Activated T-cell treated with anti-CD3 and anti-CD28 coated beads, Interleukin-2, amount 50 U/mL, for 72 hours (primary cell): ENCODE data around the gene FAM210A. TPM values are rescaled to one million over a fixed set of nuclear protein-coding genes. Genes with fewer than 3 reads are reported as not detected.
A peak's percentile ranks its signal among the peaks of the same experiment; 100 is the strongest.
"Not testable (repeated sequence)": the region's sequence is repeated elsewhere in the genome, so short reads cannot be mapped to it uniquely, and the experiment has no call there.

Experiments
- ATAC-seq, 2 donors: fragments of 150-1000 bp; cut with Tn5 transposase; replicated peaks in 1 of 2; 2 replicates each; pipeline ENCODE4 v1.10.0; 2021; ENCODE audit warnings: moderate library complexity in 2 of 2, mild to moderate bottlenecking in 1 of 2
- DNase-seq, 2 donors: peaks; one replicate each; pipeline ENCODE4 v3.0.0; 2021 to 2022; ENCODE audit warnings: mixed read lengths in 1 of 2
- H3K27ac Mint-ChIP-seq: one replicate; pipeline ENCODE4 v1.8.0; 2022; ENCODE audit warnings: mild to moderate bottlenecking, moderate library complexity, mixed read lengths
- H3K27me3 Mint-ChIP-seq: one replicate; pipeline ENCODE4 v1.8.0; 2022; ENCODE audit warnings: low read depth, mixed read lengths
- H3K36me3 Mint-ChIP-seq, 2 donors: one replicate each; pipeline ENCODE4 v1.8.0; 2022; ENCODE audit warnings: mixed read lengths in 2 of 2, mild to moderate bottlenecking in 1 of 2; ENCODE audit not compliant: insufficient read depth in 2 of 2
- H3K4me1 Mint-ChIP-seq: one replicate; pipeline ENCODE4 v1.8.0; 2022; ENCODE audit warnings: low read depth, mixed read lengths
- H3K4me3 Mint-ChIP-seq, 2 donors: one replicate each; pipeline ENCODE4 v1.8.0; 2022; ENCODE audit warnings: mild to moderate bottlenecking in 2 of 2, mixed read lengths in 2 of 2, moderate library complexity in 2 of 2
- H3K9me3 Mint-ChIP-seq, 2 donors: one replicate each; pipeline ENCODE4 v1.8.0; 2022; ENCODE audit warnings: mixed read lengths in 2 of 2
- total RNA-seq, 2 donors: library from RNA; stranded (reverse); gene quantifications; one replicate each; pipeline ENCODE4 v1.2.3, GENCODE V29; 2022

Gene FAM210A
- total RNA-seq, 2 donors from 2014 or later = 20.3 to 20.5 TPM

DNA sequence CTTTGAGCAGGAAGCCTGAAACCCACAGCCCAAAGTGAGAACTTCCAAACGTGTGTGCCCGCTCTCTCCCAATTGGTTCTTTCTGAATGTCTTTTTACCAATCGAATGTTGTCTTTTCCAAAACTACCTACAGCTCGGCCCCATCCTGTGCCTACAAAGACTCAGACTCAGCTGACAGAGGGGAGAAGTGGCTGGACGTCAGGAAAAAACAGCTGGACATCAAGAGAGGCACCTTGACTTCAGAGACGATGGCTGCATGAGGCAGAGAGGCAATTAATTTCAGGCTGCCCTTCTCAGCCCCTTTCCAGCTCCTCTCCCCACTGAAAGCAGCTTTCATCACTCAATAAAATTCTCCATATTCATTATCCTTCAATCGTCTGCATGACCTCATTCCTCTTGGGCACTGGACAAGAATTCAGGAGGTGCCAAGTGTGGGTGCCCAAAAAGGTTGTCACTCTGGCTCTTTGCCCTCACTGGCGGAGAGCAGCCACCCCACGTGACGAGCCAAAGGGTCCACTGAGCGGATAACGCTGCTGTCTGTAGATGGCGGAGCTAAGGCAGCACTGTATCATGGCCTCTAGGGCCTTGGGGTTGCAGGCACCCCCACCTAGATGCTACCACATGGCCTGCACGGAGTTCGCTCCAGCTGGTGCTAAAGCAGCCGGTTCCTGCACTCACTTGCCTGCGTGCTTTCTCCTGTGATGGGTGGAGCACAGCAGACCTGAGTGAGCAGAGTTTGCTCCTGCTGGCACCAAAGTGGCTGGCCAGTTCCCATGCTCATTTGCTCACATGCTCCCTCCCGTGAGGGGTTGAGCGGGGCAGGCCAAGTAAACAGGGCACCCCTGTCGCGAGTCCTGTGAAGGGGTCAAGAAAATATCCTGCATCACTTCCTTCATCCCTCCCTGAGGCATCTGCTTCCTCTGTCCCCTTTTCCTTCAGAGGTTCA, 37.9 kb downstream of the FAM210A start:
- DNase-seq = no peak
- Mint-ChIP-seq H3K4me3 (no peak overlapping the region), H3K27me3 (no peaks in the 10 kb centered on the region), H3K27ac (no peak overlapping the region), H3K9me3 (peaks cover 0 to 5% of the 10 kb centered on the region in 2 donors), H3K4me1 (peaks cover 15% of the 10 kb centered on the region), H3K36me3 (peaks cover 7 to 15% of the 10 kb centered on the region in 2 donors)
- no peak for ATAC-seq

DNA sequence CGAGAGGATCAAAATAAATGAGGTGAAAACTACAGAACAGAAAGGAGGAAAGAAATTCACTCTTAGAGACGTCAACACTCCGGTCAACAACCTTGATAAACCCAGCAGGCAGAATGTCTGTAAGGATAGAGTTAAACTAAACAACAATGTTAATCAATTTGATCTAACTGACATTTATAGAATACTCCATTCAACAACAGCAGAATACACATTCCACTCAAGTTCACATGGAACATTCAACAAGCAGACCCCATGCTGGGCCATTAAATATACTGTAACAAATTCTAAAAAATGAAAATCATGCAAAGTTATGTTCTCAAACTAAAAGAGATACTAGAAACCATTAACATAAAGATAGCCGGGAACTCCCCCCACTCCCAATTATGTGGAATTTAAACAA, 41.8 kb downstream of the FAM210A start:
- Mint-ChIP-seq H3K4me1 (peaks cover 5% of the 10 kb centered on the region), H3K27ac (no peak overlapping the region), H3K9me3 (no peaks in the 10 kb centered on the region), H3K4me3 (no peak overlapping the region), H3K27me3 (no peaks in the 10 kb centered on the region), H3K36me3 (peaks cover 2 to 3% of the 10 kb centered on the region in 2 donors)
- no peak for DNase-seq
- ATAC-seq = no peak

DNA sequence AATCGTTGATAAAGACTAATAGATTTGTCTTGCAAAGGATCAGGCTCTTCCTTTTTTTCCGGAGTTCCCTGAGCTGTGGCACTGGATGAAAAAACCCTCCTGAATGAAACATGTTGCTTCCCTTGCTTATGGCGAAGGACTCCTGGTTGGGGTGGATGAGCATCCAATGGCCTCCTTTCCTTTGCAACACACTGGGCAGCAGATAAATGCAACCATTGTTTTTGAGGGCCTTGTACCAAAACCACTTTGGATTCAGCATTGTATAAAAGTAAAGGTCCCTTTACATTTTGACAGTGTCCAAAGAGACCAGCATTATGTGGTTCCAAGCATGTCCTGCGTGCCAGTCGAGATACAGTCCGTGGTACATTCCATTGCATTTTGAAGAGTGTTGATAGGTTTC, 44.7 kb downstream of the FAM210A start:
- Mint-ChIP-seq H3K4me3 (no peak overlapping the region), H3K27me3 (no peaks in the 10 kb centered on the region), H3K9me3 (no peaks in the 10 kb centered on the region), H3K27ac (no peak overlapping the region), H3K4me1 (peaks cover 14% of the 10 kb centered on the region), H3K36me3 (peaks cover 0 to 3% of the 10 kb centered on the region in 2 donors)
- ATAC-seq = no peak
- DNase-seq = no peak

DNA sequence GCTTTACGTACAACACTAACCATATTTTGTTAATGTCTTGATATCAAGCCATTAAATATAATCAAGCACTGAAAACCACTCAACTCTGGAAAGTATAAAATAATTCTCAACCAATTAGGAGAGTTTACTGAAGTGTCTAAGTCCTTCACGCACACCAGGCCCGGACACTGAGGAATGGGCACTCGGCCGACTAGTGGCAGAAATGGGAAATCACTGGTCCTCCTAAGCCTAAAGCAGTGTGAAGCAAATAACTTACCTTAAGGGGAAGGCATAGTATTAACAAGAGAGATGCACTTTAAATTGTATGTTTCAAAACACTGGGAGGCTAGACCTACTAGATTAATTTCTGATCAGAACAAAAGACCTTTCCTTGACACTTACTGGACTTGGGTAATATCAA, 45.7 kb downstream of the FAM210A start:
- Mint-ChIP-seq H3K9me3 (no peaks in the 10 kb centered on the region), H3K27ac (no peak overlapping the region), H3K4me3 (no peak overlapping the region), H3K36me3 (peaks cover 0 to 3% of the 10 kb centered on the region in 2 donors), H3K4me1 (peaks cover 14% of the 10 kb centered on the region), H3K27me3 (no peaks in the 10 kb centered on the region)
- DNase-seq (no peak), ATAC-seq (no peak)

DNA sequence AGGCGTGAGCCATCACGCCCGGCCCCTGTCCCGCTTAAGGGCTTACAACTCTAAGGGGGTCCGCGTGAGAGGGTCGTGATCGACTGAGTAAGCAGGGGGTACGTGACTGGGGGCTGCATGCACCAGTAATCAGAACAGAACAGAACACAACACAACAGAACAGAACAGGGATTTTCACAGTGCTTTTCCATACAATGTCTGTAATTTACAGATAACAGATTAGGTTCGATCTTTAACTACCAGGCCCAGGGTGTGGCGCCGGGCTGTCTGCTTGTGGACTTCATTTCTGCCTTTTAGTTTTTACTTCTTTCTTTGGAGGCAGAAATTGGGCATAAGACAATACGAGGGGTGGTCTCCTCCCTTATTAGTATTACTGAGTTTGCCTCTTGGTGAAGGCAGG, 49.0 kb downstream of the FAM210A start:
- not testable (repeated sequence) for H3K27ac Mint-ChIP-seq, ATAC-seq, H3K27me3 Mint-ChIP-seq, H3K36me3 Mint-ChIP-seq, DNase-seq, H3K9me3 Mint-ChIP-seq, H3K4me3 Mint-ChIP-seq
- peaks cover 14% of the 10 kb centered on the region for H3K4me1 Mint-ChIP-seq

DNA sequence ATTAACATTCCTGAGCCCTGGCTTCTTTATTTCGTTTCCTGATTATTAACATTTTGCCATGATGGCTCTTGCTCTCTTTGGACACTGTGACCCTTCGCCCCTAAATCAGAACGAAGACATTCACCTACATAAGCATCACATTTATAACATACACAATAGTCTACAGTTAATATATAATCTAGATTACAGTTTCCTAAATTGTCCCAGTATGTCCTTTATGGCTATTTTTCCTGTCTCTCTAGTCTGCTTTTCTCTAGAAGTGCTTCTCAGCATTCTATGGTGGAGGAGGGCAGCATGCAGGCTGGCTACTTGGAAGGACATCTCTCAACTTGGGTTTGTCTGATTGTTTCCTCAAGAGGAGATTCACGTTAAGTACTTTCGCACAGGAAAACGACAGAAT, 49.9 kb downstream of the FAM210A start:
- ATAC-seq = no peak

DNA sequence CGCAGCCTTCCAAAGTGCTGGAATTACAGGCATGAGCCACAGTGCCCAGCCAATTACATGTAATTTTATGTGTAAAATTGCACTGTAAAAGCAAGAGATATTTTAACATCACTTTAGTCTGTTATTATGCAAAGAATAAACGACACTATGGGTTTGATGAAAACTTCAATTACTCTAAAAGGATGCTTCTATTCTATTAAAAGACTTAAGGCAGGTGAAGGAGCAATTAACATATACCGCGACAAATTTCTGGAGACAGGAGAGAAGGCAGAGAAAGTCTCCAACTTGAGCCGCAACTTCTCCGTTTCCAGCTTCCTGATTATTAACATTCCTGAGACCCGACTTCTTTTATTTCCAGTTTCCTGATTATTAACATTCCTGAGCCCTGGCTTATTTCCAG, 53.7 kb downstream of the FAM210A start:
- H3K9me3 Mint-ChIP-seq = no peaks in the 10 kb centered on the region
- no peaks in the 10 kb centered on the region for H3K27me3 Mint-ChIP-seq
- no peak overlapping the region for H3K27ac Mint-ChIP-seq
- H3K4me3 Mint-ChIP-seq = no peak overlapping the region
- H3K36me3 Mint-ChIP-seq = peaks cover 2 to 6% of the 10 kb centered on the region in 2 donors
- no peak for DNase-seq
- peaks cover 4% of the 10 kb centered on the region for H3K4me1 Mint-ChIP-seq
- no peak for ATAC-seq

More for the DNA sequence above, 49.9 kb downstream of the FAM210A start:
- H3K27ac Mint-ChIP-seq = peak overlapping the region; percentile 54
- no peaks in the 10 kb centered on the region for H3K36me3 Mint-ChIP-seq
- DNase-seq = no peak
- no peaks in the 10 kb centered on the region for H3K9me3 Mint-ChIP-seq
- no peaks in the 10 kb centered on the region for H3K27me3 Mint-ChIP-seq
- H3K4me3 Mint-ChIP-seq = no peak overlapping the region
- peaks cover 14% of the 10 kb centered on the region for H3K4me1 Mint-ChIP-seq

DNA sequence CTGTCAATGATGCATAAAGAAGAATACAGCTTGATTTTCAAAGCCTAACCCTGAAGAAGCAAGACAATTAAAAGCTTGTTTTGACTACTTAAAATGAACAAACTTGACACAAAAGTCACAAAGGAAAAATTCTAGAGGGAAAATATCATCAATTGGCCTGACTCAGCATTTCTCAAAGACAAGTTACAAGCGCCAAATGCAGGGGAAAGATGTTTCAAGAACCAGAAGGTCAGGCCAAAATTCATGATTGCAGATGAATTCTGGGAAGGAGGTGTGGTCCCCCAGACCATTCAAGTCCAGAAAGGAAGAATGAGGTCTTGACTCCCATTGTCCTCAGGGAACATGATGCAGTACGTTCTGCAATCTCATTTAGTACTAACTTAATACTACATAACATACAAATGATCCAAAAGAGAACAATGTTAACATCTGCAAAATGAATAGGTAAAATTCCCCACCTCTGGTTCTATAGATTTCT, 64.5 kb downstream of the FAM210A start:
- Mint-ChIP-seq H3K27ac (no peak overlapping the region), H3K27me3 (no peaks in the 10 kb centered on the region), H3K36me3 (no peaks in the 10 kb centered on the region), H3K4me3 (no peak overlapping the region), H3K4me1 (no peaks in the 10 kb centered on the region), H3K9me3 (no peaks in the 10 kb centered on the region)
- DNase-seq (no peak), ATAC-seq (no peak)

DNA sequence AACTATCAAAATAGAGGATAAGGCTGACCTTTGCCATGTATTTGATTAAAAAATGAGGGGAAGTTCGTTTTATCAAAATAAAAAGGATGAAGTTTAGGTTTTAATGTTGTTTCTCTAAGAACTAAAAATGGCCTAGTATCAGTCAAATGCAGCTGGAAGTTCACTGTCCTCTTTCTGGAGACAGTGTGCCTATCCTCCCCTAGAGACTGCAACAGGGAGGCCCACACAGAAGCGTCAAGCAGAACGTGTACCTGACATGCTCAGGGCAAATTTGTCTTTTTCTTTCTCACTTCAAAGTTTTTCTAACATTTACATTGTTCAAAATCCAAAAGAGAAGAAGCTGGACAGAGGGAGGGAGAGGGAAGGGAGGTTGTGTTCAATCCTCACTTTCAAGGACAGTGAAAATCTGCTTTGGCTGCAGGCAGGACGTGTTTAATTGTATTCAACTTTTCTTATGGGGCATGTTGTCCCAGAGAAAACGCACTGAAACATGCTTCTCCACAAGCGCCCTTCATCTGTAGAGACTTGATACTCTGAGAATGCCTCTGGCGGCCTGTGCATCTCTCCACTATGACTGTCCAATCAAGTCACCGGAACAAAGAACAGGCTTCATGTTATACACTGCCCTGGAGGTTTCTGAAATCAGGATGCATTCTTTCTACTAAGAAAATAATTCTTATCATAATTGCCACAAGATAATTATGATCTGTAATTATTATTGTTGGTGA, 65.1 kb downstream of the FAM210A start:
- Mint-ChIP-seq H3K27ac (no peak overlapping the region), H3K9me3 (no peaks in the 10 kb centered on the region), H3K4me3 (no peak overlapping the region), H3K4me1 (no peaks in the 10 kb centered on the region), H3K36me3 (no peaks in the 10 kb centered on the region), H3K27me3 (no peaks in the 10 kb centered on the region)
- DNase-seq = no peak
- ATAC-seq = no peak

DNA sequence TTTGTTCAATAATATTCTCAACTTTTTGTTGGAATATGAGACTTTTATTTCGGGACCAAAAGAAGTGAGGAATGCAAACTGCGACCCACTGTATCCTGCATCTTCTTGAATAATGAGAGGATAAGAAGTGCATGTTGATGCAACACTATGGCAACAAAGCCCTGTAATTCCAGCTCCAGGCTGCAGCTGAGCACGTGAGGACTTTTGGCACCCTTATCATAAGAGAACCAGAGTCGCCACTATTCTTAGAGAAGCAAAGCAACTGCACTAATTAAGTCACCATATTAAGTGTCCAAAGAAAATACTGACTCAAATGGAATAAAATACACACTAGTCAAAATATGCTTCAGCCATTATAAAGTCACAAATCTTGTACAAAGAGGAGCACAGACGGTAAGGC, 65.8 kb downstream of the FAM210A start:
- DNase-seq = no peak
- no peak overlapping the region for H3K4me3 Mint-ChIP-seq
- no peaks in the 10 kb centered on the region for H3K9me3 Mint-ChIP-seq
- no peak for ATAC-seq
- no peaks in the 10 kb centered on the region for H3K27me3 Mint-ChIP-seq
- no peak overlapping the region for H3K27ac Mint-ChIP-seq
- no peaks in the 10 kb centered on the region for H3K4me1 Mint-ChIP-seq
- H3K36me3 Mint-ChIP-seq = no peaks in the 10 kb centered on the region

DNA sequence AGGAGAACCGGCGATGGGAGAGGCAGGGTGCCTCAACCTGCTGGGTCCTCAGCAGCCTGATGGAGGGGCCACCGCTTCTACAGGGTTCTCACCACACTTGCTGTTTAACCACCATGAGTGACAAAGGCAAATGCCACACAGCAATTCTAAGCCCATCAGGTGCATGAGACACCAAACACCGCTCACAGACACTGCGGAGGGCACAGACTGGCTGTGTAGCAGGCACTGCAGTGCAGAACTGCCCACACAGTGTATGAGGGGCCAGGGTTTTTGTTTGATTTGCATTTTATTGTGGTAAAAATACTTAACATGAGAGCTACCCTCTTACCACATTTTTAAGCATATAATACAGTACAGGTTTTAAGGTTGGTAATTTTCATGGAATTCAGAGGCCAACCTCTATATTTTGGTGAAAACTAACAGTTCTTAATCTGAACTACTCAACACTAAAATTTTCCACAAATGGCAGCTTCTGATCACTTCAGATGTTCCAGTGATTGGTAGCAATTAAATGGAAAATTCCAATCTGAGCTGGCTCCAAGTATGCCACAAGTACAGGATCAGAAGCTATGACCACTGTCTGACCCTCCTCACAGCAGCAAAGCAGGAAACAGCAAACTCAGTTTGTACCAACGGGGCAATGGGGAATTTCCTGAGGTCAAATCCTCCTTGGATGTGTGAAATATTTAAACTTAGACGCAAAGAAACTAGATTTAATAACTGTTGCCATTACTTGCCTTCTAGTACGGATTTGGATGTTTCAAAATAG, 67.7 kb downstream of the FAM210A start:
- Mint-ChIP-seq H3K9me3 (no peaks in the 10 kb centered on the region), H3K4me3 (no peak overlapping the region), H3K27me3 (no peaks in the 10 kb centered on the region), H3K4me1 (no peaks in the 10 kb centered on the region), H3K27ac (no peak overlapping the region), H3K36me3 (no peaks in the 10 kb centered on the region)
- DNase-seq (no peak), ATAC-seq (peak in 1 of 2 donors; percentile 29)

DNA sequence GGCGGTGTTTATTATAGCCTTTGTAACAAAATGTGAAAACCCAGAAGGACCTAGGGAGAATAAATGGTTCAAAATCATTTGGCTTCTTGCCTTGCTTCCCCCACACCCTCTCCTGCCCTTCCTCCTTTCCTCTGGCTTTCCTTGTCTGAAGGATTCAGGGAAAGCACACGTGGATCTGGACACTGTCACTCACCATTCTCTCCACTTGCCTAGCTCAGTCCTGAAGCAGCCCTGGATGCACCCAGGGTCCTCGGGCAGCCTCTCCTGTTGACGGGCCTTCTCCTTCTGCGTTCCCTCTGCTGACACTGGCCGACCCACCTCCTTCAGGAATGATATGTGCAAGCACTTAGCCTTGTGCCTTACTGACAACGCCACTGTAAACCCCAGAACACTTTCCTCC, 68.4 kb downstream of the FAM210A start:
- H3K36me3 Mint-ChIP-seq = no peaks in the 10 kb centered on the region
- H3K4me3 Mint-ChIP-seq = no peak overlapping the region
- H3K4me1 Mint-ChIP-seq = no peaks in the 10 kb centered on the region
- no peaks in the 10 kb centered on the region for H3K27me3 Mint-ChIP-seq
- no peak overlapping the region for H3K27ac Mint-ChIP-seq
- no peaks in the 10 kb centered on the region for H3K9me3 Mint-ChIP-seq
- ATAC-seq (no peak), DNase-seq (no peak)
